IMR-90 (cell line): ENCODE results near the gene MFSD6L.

Experiments used
- BHLHE40 ChIP-seq: fragments of 150-350 bp; IDR thresholded peaks from 2 replicates; pipeline ENCODE4 v1.6.1; 2016; ENCODE audit warnings: mild to moderate bottlenecking, low read depth, low read length
- MAFK ChIP-seq: IDR thresholded peaks from 2 replicates; pipeline ENCODE4 v1.6.1; 2012; ENCODE audit warnings: low read depth, low read length, improper control_type of control experiment
- RAD21 ChIP-seq: IDR thresholded peaks from 2 replicates; pipeline ENCODE4 v1.6.1; 2012; ENCODE audit warnings: low read length, improper control_type of control experiment

DNA sequence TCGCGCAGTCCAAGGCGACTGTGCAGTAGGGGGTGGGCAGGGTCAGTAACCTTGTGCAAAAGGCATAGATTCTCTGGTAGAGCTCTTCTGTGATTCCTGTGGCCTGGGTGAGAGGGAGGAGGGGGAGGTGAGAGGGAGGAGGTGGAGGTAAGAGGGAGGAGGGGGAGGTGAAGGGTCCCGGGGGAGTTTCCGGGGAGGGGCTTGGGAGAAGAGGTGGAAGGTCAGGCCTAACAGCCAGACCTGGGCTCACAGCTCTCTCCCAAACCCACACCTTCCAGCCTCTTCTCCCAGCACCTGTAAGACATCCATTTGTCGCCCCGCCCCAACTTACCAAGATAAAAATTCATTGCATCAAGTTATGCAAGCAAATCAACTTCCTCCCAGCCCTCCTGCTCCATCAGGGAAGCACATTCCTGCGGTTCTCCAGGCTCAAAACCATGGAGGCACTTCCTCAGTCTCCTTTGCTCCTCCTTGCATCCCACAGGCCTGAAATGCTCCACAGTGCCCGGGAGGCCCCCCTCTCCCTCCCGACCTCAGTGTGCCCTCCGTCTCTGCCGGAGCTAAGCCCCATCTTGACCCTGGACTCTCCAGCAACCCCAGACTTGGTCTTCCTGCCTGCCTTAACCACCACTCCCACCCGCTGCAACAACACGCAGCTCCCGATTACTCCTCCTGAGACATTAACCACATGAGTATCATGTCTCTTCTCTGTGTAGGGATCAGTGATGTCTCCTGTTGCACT lies 37.8 kb upstream of the MFSD6L start:
- no peak for TF ChIP-seq RAD21
- no peak for TF ChIP-seq BHLHE40
- TF ChIP-seq MAFK, result no peak
